Activated T-cell treated with anti-CD3 and anti-CD28 coated beads, Interleukin-2, amount 50 U/mL, for 48 hours (primary cell): ENCODE measurements around the gene ABCB9.
"Not testable (repeated sequence)": the region's sequence is repeated elsewhere in the genome, so short reads cannot be mapped to it uniquely, and the experiment has no call there.

Experiments used
- DNase-seq, 2 experiments: peaks; one replicate each; pipeline ENCODE4 v3.0.0-alpha.2; 2020

The ABCB9 gene

GRCh38 chr12:122965851-122966742 lies at the start of gene ABCB9:
TSS of gene ABCB9 (minus strand) at chr12:122966463. CDS start at chr12:122960235, 6,228 bp downstream.
- peak; percentile 95 for DNase-seq

- not testable (repeated sequence) for DNase-seq
Observed at GRCh38 chr12:123014473-123014872, 48.2 kb upstream of the ABCB9 start.

DNA sequence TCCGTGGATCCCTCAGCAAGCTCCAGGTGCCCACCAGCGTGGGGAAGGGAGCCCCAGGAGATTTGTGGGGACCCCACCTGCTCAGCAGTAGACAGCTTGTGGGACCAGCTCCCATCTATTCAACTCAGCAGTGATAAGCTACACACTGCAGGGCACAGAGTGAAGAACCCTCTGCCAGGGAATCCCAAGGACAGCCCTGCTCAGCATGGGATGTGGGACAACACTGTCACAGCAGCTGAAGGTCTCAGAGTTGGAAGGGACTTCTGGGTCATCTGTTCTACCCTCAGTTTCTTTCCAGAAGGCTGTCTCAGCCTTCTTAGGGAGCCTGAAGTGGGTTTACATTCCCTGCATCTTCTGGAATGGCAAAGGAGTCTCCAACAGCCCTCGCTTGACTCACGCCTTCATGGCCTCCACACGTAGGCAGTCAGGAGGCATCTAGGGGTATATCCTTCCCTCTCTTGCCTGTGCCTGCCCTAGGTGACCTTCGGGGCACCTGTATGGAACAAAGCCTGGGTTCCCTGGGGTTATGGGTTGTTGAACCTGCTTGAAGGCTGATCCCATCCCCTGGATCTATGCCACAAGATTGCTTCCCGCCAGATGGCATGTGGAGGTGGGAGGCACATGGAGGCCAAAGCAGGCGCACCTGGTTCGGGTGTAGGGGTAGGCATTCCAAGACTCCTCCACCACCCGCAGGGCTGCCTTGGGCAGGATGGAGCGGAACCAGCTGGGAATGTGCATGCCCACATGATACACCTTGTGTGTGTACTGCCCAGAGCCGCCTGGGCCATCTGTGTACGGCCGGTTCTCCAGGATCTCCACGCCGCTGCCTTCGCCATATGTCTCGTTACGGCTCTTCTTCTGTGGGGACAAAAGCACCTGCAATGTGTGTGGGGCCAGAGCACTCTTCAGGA lies 47.2 kb upstream of the ABCB9 start:
- DNase-seq, result no peak

GRCh38 chr12:123011701-123012100 lies 45.4 kb upstream of the ABCB9 start:
- DNase-seq, result no peak

DNA sequence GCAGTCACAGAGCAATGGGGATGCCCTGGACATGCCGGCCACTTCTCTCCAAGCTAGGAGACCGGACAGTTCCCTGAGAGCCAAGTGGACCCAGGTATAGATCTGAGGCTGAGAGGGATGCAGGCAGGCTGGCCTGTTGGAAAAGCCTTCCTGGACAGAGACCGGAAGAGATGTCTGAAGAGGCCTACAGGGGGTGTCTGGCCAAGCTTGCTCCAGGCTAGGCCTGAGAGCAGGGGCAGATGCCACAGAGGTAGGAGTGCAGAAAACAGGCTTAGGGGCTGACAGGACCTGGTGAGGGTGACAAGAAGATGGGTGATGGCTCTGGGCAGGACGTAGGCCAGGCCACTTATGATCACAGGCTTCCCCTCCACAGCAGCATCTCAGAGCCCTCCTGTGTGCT lies 44.4 kb upstream of the ABCB9 start:
- DNase-seq, result no peak

GRCh38 chr12:123010110-123010509 lies 43.8 kb upstream of the ABCB9 start:
- DNase-seq, result no peak

GRCh38 chr12:123006977-123007376 lies 40.7 kb upstream of the ABCB9 start:
- DNase-seq, result no peak

DNA sequence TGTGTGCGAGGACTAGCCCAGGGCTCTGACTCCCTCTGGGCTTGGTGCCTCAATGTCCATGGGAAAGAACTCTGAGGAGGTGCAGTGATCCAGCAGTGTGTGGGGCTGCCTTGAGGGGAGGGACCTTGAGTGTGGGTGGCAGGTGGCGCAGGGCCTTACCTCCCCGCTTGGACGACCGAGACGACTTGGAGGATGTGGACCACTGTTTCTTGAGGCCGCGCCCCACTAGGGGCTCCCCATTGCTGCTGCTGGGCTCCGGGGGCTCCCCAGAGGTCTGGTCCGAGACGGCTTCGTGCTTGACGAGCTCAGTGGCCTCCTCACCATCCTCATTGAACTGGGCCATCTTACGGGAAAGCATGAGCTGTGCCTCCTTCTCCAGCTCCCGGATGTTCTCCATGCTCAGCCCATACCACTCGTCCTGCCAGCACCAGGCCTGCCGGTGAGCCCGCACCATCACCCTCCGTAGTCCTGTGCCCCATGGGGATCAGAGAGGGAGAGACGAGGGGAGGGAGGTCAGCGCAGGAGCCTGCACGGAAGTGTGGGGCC lies 38.9 kb upstream of the ABCB9 start:
- no peak for DNase-seq

DNA sequence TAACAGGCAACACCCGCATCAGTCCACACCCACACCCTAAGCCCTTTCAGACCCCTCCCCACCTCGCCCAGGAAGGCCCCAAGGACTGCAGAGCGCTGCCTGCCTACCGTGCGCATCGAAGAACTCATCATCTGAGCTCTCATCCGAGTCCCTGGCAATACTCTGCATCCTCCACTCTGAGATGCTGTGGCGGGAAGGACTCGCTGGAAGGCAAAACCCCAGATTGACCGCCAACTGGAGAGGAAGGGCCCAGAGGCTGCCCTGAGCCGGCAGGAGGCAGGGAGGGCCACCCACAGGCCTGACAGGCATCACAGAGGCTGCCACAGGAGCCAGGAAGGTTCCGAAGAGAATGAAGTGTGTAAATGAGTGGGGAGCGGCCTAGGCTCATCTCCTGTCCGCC lies 38.0 kb upstream of the ABCB9 start:
- DNase-seq, result no peak

GRCh38 chr12:123003257-123003656 lies 37.0 kb upstream of the ABCB9 start:
- no peak for DNase-seq

DNA sequence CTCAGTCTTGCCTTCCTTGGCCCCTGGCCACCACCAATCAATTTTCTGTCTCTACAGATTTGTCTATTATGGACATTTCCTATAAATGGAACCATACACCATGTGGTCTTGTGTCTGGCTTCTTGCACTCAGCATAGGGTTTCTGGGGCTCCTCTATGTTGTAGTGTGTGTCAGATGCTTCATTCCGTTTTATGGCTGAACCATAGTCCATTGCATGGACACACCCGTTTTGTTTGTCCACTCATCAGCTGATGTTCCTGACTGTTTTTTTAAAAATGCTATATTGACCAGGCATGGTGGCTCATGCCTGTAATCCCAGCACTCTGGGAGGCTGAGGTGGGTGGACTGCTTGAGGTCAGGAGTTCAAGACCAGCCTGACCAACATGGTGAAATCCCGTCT lies 35.2 kb upstream of the ABCB9 start:
- no peak for DNase-seq

DNA sequence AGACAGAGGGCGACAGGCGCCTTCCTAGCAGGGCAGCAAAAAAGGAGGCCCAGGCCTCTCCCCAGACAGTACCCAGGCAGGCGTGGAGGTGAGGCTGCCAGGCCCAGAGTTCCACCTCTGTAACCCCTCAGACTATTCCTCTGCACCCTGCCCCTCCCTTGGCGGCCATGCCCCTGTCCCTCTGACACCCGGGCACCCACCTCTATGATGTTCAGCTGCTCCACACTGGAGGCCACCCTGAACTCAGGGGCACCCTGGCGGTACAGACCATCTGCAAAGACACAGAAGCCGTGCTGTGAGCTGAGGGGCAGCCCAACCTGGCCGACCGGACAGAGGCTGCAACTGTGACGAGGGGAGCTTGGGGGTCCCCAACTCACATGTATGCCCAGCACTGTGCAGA lies 34.3 kb upstream of the ABCB9 start:
- no peak for DNase-seq

GRCh38 chr12:122999986-123000420 lies 33.7 kb upstream of the ABCB9 start:
- DNase-seq, result no peak

DNA sequence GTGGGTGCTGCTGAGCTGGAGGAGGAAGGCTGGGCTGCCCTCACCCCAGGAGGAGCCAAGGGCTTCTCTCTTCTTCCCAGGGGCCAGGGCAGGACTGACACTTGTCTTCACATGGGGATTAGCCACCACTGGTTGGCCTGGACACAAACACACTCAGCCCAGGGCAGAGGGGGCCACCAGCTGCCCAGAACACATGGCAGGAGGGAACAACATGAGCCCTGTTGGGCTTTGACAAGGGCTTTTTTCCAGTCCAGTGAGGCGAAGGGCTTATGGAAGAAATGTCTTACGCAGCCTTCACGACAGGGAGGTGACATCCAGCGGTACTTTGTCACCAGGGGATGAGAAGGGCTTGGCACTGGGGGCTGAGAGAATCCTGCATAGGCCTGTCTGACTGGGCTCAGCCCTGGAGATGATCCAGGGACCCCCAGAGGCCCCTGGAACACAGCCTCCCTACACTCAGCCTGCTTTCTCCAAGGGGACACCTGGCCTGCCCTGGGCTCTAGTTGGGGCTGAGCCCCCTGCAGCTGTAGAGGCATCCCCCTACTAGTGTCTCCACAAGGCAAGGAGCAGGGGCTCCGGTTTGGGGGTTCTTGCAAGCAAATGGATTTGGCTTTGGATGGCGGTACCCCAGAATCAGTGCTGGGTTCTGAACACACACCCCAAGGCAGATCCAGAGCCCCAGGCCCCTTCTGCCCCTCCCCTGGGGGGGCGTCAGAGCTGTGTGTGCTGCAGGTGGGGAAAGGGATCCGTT lies 33.1 kb upstream of the ABCB9 start:
- DNase-seq, result no peak

DNA sequence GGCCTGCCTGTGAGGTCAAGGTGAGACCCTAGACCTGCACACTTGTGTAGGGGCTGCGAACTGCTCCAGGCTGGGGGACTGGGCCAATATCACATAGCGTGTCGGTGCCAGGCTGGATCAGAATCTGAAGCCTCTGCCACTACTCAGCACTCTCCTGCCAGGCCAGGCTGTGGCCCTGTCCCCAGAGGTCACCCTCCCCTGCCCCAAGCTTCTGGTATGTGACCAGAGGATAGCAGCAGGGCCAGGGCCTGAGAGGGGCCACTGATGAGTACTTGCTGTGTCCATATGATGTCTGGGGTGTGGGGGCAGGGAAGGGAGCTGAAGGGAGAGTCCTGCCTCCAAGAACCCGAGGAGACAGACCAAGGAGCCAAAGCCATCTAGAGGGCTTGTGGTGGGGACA lies 32.1 kb upstream of the ABCB9 start:
- DNase-seq, result no peak

GRCh38 chr12:122997343-122998250 lies 31.3 kb upstream of the ABCB9 start:
- no peak for DNase-seq

DNA sequence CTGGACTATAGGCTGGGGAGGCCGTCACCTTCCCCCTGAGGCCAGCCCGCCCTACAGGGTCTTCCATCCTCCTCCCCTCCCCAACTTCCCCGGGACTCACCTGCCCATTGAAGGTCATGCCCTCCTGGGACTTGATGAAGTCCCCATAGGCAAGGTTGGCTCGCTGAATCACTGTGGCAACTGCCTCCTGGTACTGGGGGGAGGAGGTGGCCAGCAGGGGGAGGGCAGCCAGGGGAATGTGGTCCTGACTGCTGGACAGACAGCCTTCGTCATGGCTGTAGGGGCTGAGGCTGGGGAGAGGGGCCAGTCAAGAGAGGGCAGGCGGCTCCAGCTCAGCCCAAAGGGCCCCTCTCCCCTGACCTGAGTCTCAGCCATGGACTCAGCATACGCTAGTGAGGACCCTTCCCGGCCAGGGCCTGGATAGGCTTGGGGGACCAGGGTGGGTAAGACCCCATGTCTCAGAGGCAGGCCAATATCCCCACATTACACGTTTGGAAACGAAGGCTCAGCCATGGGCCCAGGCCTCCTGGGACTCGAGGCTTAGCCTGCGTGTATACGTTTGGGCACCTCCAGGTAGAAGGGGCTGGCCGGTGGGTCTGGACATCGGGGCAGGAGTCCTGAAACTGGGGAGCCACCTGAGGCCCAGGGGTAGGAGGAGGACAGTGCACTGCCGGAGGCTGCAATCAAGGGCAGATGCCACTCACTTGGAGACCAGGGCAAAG lies 30.5 kb upstream of the ABCB9 start:
- no peak for DNase-seq

DNA sequence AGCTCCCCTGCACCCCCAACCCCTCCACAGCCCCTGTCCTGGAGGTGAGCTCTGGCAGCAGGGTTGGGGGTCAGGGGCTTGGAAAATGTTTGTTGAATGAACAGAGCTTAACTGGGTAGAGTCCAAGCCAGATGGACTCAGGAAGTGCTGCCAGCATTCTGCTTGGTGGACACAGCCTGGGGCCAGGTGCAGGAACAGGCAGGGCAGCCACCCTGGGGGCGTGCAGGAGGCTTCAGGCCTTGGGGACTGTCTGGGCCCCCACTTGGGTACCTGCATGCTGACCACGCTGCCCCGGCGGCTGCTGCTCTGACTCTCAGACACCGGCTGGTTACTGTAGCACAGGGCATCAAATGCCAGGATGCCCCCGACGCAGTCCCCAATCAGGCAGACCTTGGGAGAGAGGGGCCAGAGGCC lies 29.9 kb upstream of the ABCB9 start:
- no peak for DNase-seq

GRCh38 chr12:122995503-122996187 lies 29.4 kb upstream of the ABCB9 start:
- no peak for DNase-seq
